ENCODE results near the gene KRT16.
"Not testable (repeated sequence)": the region's sequence is repeated elsewhere in the genome, so short reads cannot be mapped to it uniquely, and the experiment has no call there.

Gene KRT16

GRCh38 chr17:41647940-41648410 lies 35.4 kb upstream of the KRT16 start:
- H3K4me2 ChIP-seq (ENCODE audit: low read length): peak overlapping the region; percentile 69
- H3K9me3 ChIP-seq (ENCODE audit: insufficient read depth, low read depth, low read length): peaks cover 2% of the 10 kb centered on the region
- no peaks in the 10 kb centered on the region for H3K36me3 ChIP-seq (ENCODE audit: control insufficient read depth in 1 of 2, insufficient read depth in 2 of 2, low read length in 2 of 2)
- H4K12ac ChIP-seq (ENCODE audit: low read depth, low read length): peak overlapping the region; percentile 36
- peak overlapping the region; percentile 65 for H2AFZ ChIP-seq (ENCODE audit: insufficient read depth, low read length, poor library complexity)
- H3K14ac ChIP-seq (ENCODE audit: low read length): no peak overlapping the region
- peak overlapping the region; percentile 55 for H2BK12ac ChIP-seq (ENCODE audit: low read length)
- H2BK120ac ChIP-seq (ENCODE audit: insufficient read depth, low read length, poor library complexity): peak overlapping the region; percentile 20
- peaks cover 16% of the 10 kb centered on the region in 2 experiments for H3K4me1 ChIP-seq (ENCODE audit: control insufficient read depth in 1 of 2, insufficient read depth in 2 of 2, low read length in 2 of 2)
- H3K23ac ChIP-seq (ENCODE audit: low read length): no peak overlapping the region
- no peak overlapping the region for H2AK5ac ChIP-seq (ENCODE audit: low read length)
- H3K79me1 ChIP-seq (ENCODE audit: low read length): peaks cover 17% of the 10 kb centered on the region
- H3K18ac ChIP-seq (ENCODE audit: low read length): peak overlapping the region; percentile 30
- H4K91ac ChIP-seq (ENCODE audit: low read depth, low read length): peak overlapping the region; percentile 58
- H3K4ac ChIP-seq (ENCODE audit: low read depth, low read length): no peak overlapping the region
- peak; percentile 72 to 89 for DNase-seq
- no peak overlapping the region for H3K4me3 ChIP-seq (ENCODE audit: low read depth, low read length)
- WGBS (ENCODE audit: extremely low coverage, insufficient coverage, insufficient read length): no CpG with 5 or more reads among the region's 22 CpGs
- H3K79me2 ChIP-seq (ENCODE audit: control insufficient read depth, insufficient read depth, low read length, poor library complexity): peaks cover 3% of the 10 kb centered on the region
- H3K27me3 ChIP-seq (ENCODE audit: insufficient read depth, low read length): no peaks in the 10 kb centered on the region
- H2BK5ac ChIP-seq (ENCODE audit: low read depth, low read length, poor library complexity): no peak overlapping the region
- H3K27ac ChIP-seq (ENCODE audit: low read depth, low read length): no peak overlapping the region
- peak overlapping the region; percentile 56 for H4K8ac ChIP-seq (ENCODE audit: low read depth, low read length)
- no peak overlapping the region for H3K9ac ChIP-seq (ENCODE audit: low read length)

DNA sequence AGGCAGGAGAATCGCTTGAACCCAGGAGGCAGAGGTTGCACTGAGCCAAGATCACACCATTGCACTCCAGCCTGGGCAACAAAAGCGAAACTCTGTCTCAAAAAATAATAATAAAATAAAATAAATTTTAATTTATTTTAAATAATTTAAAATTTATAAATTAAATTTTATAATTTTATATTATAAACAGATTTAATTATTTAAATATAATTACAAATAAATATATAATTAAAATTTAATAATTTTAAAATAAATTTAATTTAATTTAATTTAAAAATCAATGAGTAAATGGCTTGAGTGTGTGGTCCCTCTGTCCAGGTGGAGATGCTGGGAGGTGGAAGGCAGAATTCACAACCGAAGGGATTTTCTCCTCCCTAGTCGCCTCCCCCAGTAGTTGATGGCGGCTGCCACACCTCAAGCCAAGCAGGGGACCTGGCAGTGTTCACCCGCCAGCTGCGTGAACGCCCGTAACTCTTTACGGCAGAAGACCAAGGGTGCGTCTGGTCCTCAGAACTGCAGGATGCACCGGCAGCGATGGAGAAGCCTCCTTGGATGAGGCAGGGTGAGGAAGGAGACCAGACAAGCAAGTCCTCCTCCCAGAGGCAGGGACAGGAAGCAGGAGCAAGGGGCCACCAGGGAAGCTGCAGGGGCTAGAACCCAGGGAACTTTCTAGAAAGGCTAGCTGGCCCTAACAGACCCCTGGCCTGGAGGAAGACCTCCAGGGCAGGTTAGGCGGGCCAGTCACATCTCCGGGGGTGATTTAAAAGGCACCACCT lies 34.7 kb upstream of the KRT16 start:
- DNase-seq: no peak
- peak overlapping the region; percentile 40 for H4K8ac ChIP-seq (ENCODE audit: low read depth, low read length)
- peak overlapping the region; percentile 4 for H2BK120ac ChIP-seq (ENCODE audit: insufficient read depth, low read length, poor library complexity)
- H3K9me3 ChIP-seq (ENCODE audit: insufficient read depth, low read depth, low read length): peaks cover 2% of the 10 kb centered on the region
- H2AK5ac ChIP-seq (ENCODE audit: low read length): no peak overlapping the region
- H3K9ac ChIP-seq (ENCODE audit: low read length): no peak overlapping the region
- H3K36me3 ChIP-seq (ENCODE audit: control insufficient read depth in 1 of 2, insufficient read depth in 2 of 2, low read length in 2 of 2): no peaks in the 10 kb centered on the region
- peak overlapping the region; percentile 17 for H4K91ac ChIP-seq (ENCODE audit: low read depth, low read length)
- peak overlapping the region; percentile 19 for H2AFZ ChIP-seq (ENCODE audit: insufficient read depth, low read length, poor library complexity)
- H2BK12ac ChIP-seq (ENCODE audit: low read length): peak overlapping the region; percentile 55
- peak overlapping the region; percentile 23 for H3K14ac ChIP-seq (ENCODE audit: low read length)
- no peak overlapping the region for H4K12ac ChIP-seq (ENCODE audit: low read depth, low read length)
- no peak overlapping the region for H3K4me3 ChIP-seq (ENCODE audit: low read depth, low read length)
- no peak overlapping the region for H2BK5ac ChIP-seq (ENCODE audit: low read depth, low read length, poor library complexity)
- no peak overlapping the region for H3K4me2 ChIP-seq (ENCODE audit: low read length)
- H3K23ac ChIP-seq (ENCODE audit: low read length): no peak overlapping the region
- H3K79me2 ChIP-seq (ENCODE audit: control insufficient read depth, insufficient read depth, low read length, poor library complexity): peaks cover 3% of the 10 kb centered on the region
- H3K18ac ChIP-seq (ENCODE audit: low read length): peak overlapping the region; percentile 3
- WGBS (ENCODE audit: extremely low coverage, insufficient coverage, insufficient read length): no CpG with 5 or more reads among the region's 15 CpGs
- peaks cover 17% of the 10 kb centered on the region for H3K79me1 ChIP-seq (ENCODE audit: low read length)
- H3K27ac ChIP-seq (ENCODE audit: low read depth, low read length): no peak overlapping the region
- peaks cover 16 to 19% of the 10 kb centered on the region in 2 experiments for H3K4me1 ChIP-seq (ENCODE audit: control insufficient read depth in 1 of 2, insufficient read depth in 2 of 2, low read length in 2 of 2)
- H3K4ac ChIP-seq (ENCODE audit: low read depth, low read length): no peak overlapping the region
- H3K27me3 ChIP-seq (ENCODE audit: insufficient read depth, low read length): no peaks in the 10 kb centered on the region

DNA sequence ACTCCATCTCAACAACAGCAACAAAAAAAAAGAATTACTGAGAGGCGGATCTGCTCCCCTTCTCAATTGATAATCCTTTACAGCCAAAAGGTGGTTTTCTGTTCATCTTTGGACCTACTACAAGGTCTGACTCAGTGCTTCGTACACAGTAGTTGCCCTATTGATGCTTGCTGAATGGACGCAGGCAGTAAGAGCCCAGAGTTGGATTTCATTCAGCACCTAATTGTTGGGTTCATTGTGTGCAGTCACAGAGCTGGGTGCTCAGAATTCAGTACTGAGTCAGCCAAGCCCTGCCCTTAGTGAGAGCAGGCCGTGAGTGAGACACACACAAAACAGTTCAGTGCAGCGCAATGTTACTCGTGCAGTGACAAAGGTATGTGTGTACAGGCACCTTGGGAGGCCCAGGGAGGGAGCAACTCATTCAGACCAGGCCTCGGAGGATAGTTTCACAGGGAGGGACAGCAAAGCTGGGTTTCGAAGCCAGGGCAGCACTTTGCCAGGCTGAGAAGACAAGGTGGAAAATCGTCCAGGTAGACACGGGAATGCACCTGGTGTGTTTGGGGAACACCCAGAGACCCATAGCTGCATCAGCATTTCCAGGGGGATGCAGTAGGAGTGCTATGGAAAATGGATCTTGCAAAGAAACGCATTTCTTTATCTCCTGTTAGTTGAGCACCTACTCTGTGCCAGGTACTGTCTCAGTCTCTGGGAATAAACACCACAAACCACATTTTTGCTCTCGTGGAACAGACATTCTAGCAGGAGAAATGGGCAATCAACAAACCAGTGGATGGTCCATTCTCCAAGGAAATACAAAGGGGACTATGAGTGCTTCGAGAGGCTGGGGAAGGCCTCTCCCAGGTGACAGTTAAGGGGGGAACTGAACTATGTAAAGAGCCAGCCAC lies 29.9 kb upstream of the KRT16 start:
- Histone ChIP-seq H3K4me1 (ENCODE audit: control insufficient read depth in 1 of 2, insufficient read depth in 2 of 2, low read length in 2 of 2) (peaks cover 7 to 13% of the 10 kb centered on the region in 2 experiments), H3K27me3 (ENCODE audit: insufficient read depth, low read length) (no peaks in the 10 kb centered on the region), H3K4ac (ENCODE audit: low read depth, low read length) (no peak overlapping the region), H3K4me3 (ENCODE audit: low read depth, low read length) (no peak overlapping the region), H3K18ac (ENCODE audit: low read length) (no peak overlapping the region), H3K27ac (ENCODE audit: low read depth, low read length) (no peak overlapping the region), H2AK5ac (ENCODE audit: low read length) (peak overlapping the region; percentile 40), H2AFZ (ENCODE audit: insufficient read depth, low read length, poor library complexity) (no peak overlapping the region), H3K79me1 (ENCODE audit: low read length) (peaks cover 12% of the 10 kb centered on the region), H3K14ac (ENCODE audit: low read length) (no peak overlapping the region), H3K9me3 (ENCODE audit: insufficient read depth, low read depth, low read length) (no peaks in the 10 kb centered on the region), H3K23ac (ENCODE audit: low read length) (no peak overlapping the region), H2BK120ac (ENCODE audit: insufficient read depth, low read length, poor library complexity) (no peak overlapping the region), H2BK12ac (ENCODE audit: low read length) (peak overlapping the region; percentile 46), H3K79me2 (ENCODE audit: control insufficient read depth, insufficient read depth, low read length, poor library complexity) (no peaks in the 10 kb centered on the region), H3K9ac (ENCODE audit: low read length) (no peak overlapping the region), H3K36me3 (ENCODE audit: control insufficient read depth in 1 of 2, insufficient read depth in 2 of 2, low read length in 2 of 2) (no peaks in the 10 kb centered on the region), H2BK5ac (ENCODE audit: low read depth, low read length, poor library complexity) (no peak overlapping the region), H4K12ac (ENCODE audit: low read depth, low read length) (peak overlapping the region; percentile 8), H4K8ac (ENCODE audit: low read depth, low read length) (no peak overlapping the region), H4K91ac (ENCODE audit: low read depth, low read length) (peak overlapping the region; percentile 20), H3K4me2 (ENCODE audit: low read length) (no peak overlapping the region)
- DNase-seq: no peak
- no CpG with 5 or more reads among the region's 13 CpGs for WGBS (ENCODE audit: extremely low coverage, insufficient coverage, insufficient read length)

DNA sequence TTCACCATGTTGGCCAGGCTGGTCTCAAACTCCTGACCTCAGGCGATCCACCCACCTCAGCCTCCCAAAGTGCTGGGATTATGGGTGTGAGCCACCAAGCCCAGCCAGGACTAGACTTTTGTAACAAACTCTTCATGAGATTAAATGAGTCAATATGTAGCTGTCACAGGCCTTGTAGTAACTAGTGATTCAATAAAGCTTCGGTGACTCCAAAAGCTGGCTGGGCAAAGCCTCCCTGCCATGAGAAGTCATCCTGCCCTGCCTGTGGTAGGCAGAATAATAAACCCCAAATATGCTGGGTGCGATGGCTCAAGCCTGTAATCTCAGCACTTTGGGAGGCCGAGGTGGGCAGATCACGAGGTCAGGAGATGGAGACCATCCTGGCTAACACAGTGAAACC lies 28.0 kb upstream of the KRT16 start:
- H3K14ac ChIP-seq (ENCODE audit: low read length); H2AFZ ChIP-seq (ENCODE audit: insufficient read depth, low read length, poor library complexity); H4K12ac ChIP-seq (ENCODE audit: low read depth, low read length); H3K4me3 ChIP-seq (ENCODE audit: low read depth, low read length); H3K9me3 ChIP-seq (ENCODE audit: insufficient read depth, low read depth, low read length); H3K36me3 ChIP-seq (ENCODE audit: control insufficient read depth in 1 of 2, insufficient read depth in 2 of 2, low read length in 2 of 2); H3K18ac ChIP-seq (ENCODE audit: low read length); H3K9ac ChIP-seq (ENCODE audit: low read length); H3K27ac ChIP-seq (ENCODE audit: low read depth, low read length); H2BK12ac ChIP-seq (ENCODE audit: low read length); H2AK5ac ChIP-seq (ENCODE audit: low read length); H2BK5ac ChIP-seq (ENCODE audit: low read depth, low read length, poor library complexity); H3K23ac ChIP-seq (ENCODE audit: low read length); H3K4me2 ChIP-seq (ENCODE audit: low read length); H3K79me1 ChIP-seq (ENCODE audit: low read length); H4K8ac ChIP-seq (ENCODE audit: low read depth, low read length); H3K4ac ChIP-seq (ENCODE audit: low read depth, low read length); DNase-seq; H2BK120ac ChIP-seq (ENCODE audit: insufficient read depth, low read length, poor library complexity); H3K27me3 ChIP-seq (ENCODE audit: insufficient read depth, low read length); H4K91ac ChIP-seq (ENCODE audit: low read depth, low read length); H3K79me2 ChIP-seq (ENCODE audit: control insufficient read depth, insufficient read depth, low read length, poor library complexity): not testable (repeated sequence)
- no CpG with 5 or more reads among the region's 5 CpGs for WGBS (ENCODE audit: extremely low coverage, insufficient coverage, insufficient read length)
- H3K4me1 ChIP-seq (ENCODE audit: control insufficient read depth in 1 of 2, insufficient read depth in 2 of 2, low read length in 2 of 2): peaks cover 7 to 11% of the 10 kb centered on the region in 2 experiments

Data from trophoblast cell (in vitro differentiated cells and primary cell).